GM12878 (cell line): ENCODE measurements around the gene PPAN. TPM values are rescaled to one million over a fixed set of nuclear protein-coding genes. Genes with fewer than 3 reads are reported as not detected.

Experiments
- ATAC-seq: fragments of 200-7000 bp; cut with Tn5 transposase; 3 replicates; pipeline ENCODE4 v1.9.1; 2020; ENCODE audit warnings: mild to moderate bottlenecking, moderate library complexity
- BruUV-seq: library from RNA; stranded (reverse); fragments of 400-500 nt; replicated peaks from 2 replicates; lab custom pipeline; 2021; lab: Mats Ljungman, UMichigan
- CTCF ChIA-PET: fragments of 300-600 bp; sonication (Branson Sonifier 250); formaldehyde crosslinking; extraction: SDS; loops from one replicate; lab custom pipeline; 2021; ENCODE audit warnings: inconsistent platforms; lab: Yijun Ruan, JAX
- POLR2A ChIA-PET: fragments of 350-600 bp; formaldehyde crosslinking; extraction: SDS; loops from one replicate; lab custom pipeline; 2021; ENCODE audit warnings: inconsistent platforms; lab: Charles Lee
- RAD21 ChIA-PET: fragments of 300-600 bp; sonication (Branson Sonifier 250); formaldehyde crosslinking; loops from one replicate; lab custom pipeline; 2023; ENCODE audit warnings: antibody characterized with exemption; ENCODE audit not compliant: unreplicated experiment; lab: Charles Lee
- SMC1A ChIA-PET: fragments of 300-600 bp; sonication (Branson Sonifier 250); formaldehyde crosslinking; loops from one replicate; lab custom pipeline; 2023; ENCODE audit not compliant: unreplicated experiment, uncharacterized antibody; lab: Charles Lee
- DNase-seq: peaks from one replicate; pipeline ENCODE4 v3.0.0-alpha.2; 2011; ENCODE audit warnings: low read depth, low spot score
- FAIRE-seq: peaks from 3 replicates; lab custom pipeline; 2011; peaks lifted over from hg19 to GRCh38; lab: Jason Lieb, UNC
- H2AFZ ChIP-seq: 2 replicates; pipeline ENCODE4 v1.6.0; 2011; ENCODE audit warnings: low read depth, low read length, control low read depth; ENCODE audit not compliant: control insufficient read depth
- H3K27ac ChIP-seq: 2 replicates; pipeline ENCODE4 v1.5.1; 2011; ENCODE audit warnings: control low read depth; ENCODE audit not compliant: control insufficient read depth, insufficient read depth
- H3K27me3 ChIP-seq, 2 experiments: replicated peaks in 1 of 2; 2 replicates each; pipeline versions ENCODE4 v1.6.0 to v1.6.1; 2011; ENCODE audit warnings: low read length in 1 of 2; ENCODE audit not compliant: control insufficient read depth in 2 of 2, insufficient read depth in 2 of 2
- H3K36me3 ChIP-seq, 2 experiments: 2 replicates each; pipeline ENCODE4 v1.5.1; 2011; ENCODE audit warnings: low read length in 1 of 2; ENCODE audit not compliant: control insufficient read depth in 2 of 2, insufficient read depth in 2 of 2
- H3K4me1 ChIP-seq: 2 replicates; pipeline ENCODE4 v1.6.1; 2011; ENCODE audit warnings: mild to moderate bottlenecking, low read length, moderate library complexity, mixed read lengths; ENCODE audit not compliant: control insufficient read depth, insufficient read depth
- H3K4me2 ChIP-seq: 2 replicates; pipeline ENCODE4 v1.6.0; 2011; ENCODE audit warnings: control low read depth; ENCODE audit not compliant: control insufficient read depth, insufficient read depth
- H3K4me3 ChIP-seq: fragments of 200-600 bp; sonication (generic); 2 replicates; pipeline ENCODE4 v1.5.1; 2016
- H3K79me2 ChIP-seq: 2 replicates; pipeline ENCODE4 v1.6.0; 2011; ENCODE audit warnings: low read length; ENCODE audit not compliant: control insufficient read depth, insufficient read depth
- H3K9ac ChIP-seq: 2 replicates; pipeline ENCODE4 v1.8.0; 2011; ENCODE audit warnings: low read length, control low read depth, mixed read lengths; ENCODE audit not compliant: control insufficient read depth, insufficient read depth
- H3K9me3 ChIP-seq: replicated peaks from 3 replicates; pipeline ENCODE4 v1.5.1; 2011; ENCODE audit warnings: mild to moderate bottlenecking, low read length; ENCODE audit not compliant: control insufficient read depth, insufficient read depth
- H4K20me1 ChIP-seq: 2 replicates; pipeline ENCODE4 v1.6.0; 2011; ENCODE audit not compliant: control insufficient read depth, insufficient read depth
- GABPA ChIP-seq: IDR thresholded peaks from 2 replicates; pipeline ENCODE4 v1.6.1; 2014; ENCODE audit warnings: antibody characterized with exemption, low read depth, mild to moderate bottlenecking, inconsistent platforms
- JUND ChIP-seq: IDR thresholded peaks from 2 replicates; pipeline ENCODE4 v1.6.1; 2012; ENCODE audit warnings: low read depth, mild to moderate bottlenecking, low read length, improper control_type of control experiment, moderate library complexity
- NR2C2 ChIP-seq: IDR thresholded peaks from 2 replicates; pipeline ENCODE4 v1.6.1; 2011; ENCODE audit warnings: borderline replicate concordance, low read depth; ENCODE audit not compliant: control insufficient read depth, insufficient read length
- POLR2A ChIP-seq: IDR thresholded peaks from 2 replicates; pipeline ENCODE4 v1.6.1; 2011; ENCODE audit warnings: low read depth, mild to moderate bottlenecking, low read length
- POLR2AphosphoS5 ChIP-seq: IDR thresholded peaks from 2 replicates; pipeline ENCODE4 v1.6.1; 2011; ENCODE audit warnings: mild to moderate bottlenecking, low read length, inconsistent platforms
- RELA ChIP-seq: fragments of 450-650 bp; IDR thresholded peaks from 2 replicates; pipeline ENCODE4 v1.8.0; 2014; ENCODE audit warnings: borderline replicate concordance; ENCODE audit not compliant: partially characterized antibody
- SMAD5 ChIP-seq: IDR thresholded peaks from 2 replicates; pipeline ENCODE4 v1.6.1; 2016; ENCODE audit warnings: antibody characterized with exemption, low read depth
- WGBS: methylation state at CpG from one replicate; pipeline ENCODE4 v1.1.6; 2016; ENCODE audit warnings: low lambda C conversion rate; ENCODE audit not compliant: insufficient replicate concordance, insufficient coverage; ENCODE audit errors: missing lambda C conversion rate; 5-methylcytosine and 5-hydroxymethylcytosine counted together
- in situ Hi-C: fragments of 300-500 bp; cut with MboI; formaldehyde crosslinking; loops from 9 replicates; pipeline ENCODE4 v1.14.3; 2018; ENCODE audit warnings: mixed read lengths
- intact Hi-C: fragments of 100-400 bp; cut with micrococcal nuclease; formaldehyde crosslinking; loops from one replicate; pipeline ENCODE4 v1.14.2; 2022; ENCODE audit not compliant: unreplicated experiment
- polyA plus RNA-seq, 11 experiments: library from polyadenylated mRNA; depleted of rRNA in 4 of 11; unstranded in 6 of 11; stranded (reverse) in 5 of 11; fragments of >200 nt; fragmentation: Nextera tagmentation in 4 of 11; fragmentation: Illumina TruSeq in 1 of 11; extraction: Ambion mirVana in 4 of 11; extraction: Trizol in 1 of 11; gene quantifications; 1 replicate in 1 of 11; 2 replicates in 10 of 11; pipeline versions ENCODE4 v1.2.1 to v1.2.3, GENCODE V29; 2011 to 2016; ENCODE audit warnings: inconsistent platforms in 2 of 11, missing spikeins in 2 of 11, low read depth in 1 of 11
- total RNA-seq, 4 experiments: library from RNA; depleted of rRNA in 3 of 4; stranded (reverse); fragments of >200 nt in 3 of 4; fragmentation: Illumina TruSeq in 1 of 4; extraction: Trizol in 1 of 4; gene quantifications; 2 replicates each; pipeline versions ENCODE4 v1.2.1 to v1.2.3, GENCODE V29; 2013 to 2021

PPAN gene
- total and polyA plus RNA-seq, 10 of the 15 experiments (the other 5 are each of a cell fraction or from before 2014, with no cell fraction given): 2.1 to 171 (median 108) TPM

DNA sequence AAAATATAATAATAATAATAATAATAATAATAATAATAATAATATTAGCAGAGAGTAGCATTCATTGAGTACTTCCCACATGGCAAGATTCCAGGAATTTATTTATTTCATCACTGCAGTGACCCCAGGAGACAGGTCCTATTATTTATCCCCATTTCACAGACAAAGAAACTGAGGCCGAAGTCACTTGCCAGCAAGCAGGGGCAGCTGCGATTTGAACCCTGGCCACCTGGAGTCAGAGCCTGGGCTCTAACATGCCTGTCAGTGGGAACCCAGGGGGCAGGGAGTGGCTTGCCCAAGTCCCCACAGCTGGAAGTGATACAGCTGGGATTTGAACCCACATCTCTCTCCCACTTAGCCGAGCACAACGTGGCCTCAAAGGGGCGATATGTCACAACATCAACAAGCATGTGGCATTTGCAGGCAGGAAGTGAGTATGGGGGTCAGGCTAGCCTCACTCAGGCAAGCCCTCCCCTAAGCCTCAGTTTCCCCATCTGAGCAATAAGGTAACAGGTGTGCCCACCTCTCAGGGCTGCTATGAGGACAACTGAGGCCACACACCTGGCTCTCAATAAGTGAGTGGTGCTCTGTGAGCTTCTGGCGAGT is 17.1 kb upstream of the PPAN start:
- SMC1A ChIA-PET: no interaction called here

DNA sequence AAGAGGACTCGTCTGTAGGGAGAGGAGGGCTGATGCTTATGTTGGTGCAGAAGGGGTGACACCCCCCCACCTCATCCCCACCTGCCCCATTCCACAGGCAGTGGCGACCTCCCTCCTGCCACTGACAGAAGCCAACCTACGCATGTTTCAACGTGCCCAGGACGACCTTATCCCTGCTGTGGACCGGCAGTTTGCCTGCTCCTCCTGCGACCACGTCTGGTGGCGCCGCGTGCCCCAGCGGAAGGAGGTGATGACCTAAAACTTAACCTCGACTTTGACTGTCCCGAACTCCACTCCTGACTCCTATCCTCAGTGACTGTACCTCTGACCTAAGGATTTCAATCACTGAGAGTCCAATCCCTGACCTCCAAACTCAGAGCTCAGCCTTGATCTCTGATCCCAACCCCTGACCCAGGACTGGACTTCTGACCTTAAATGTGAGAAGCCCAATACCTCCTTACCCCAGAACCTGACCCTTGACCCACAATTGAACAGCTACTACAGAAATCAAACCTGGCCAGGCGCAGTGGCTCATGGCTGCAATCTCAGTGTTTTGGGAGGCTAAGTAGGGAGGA is 16.3 kb upstream of the PPAN start:
- in situ Hi-C loops: no loop called here
- CTCF ChIA-PET: interaction anchor here (1.1 kb wide), 1 partner anchor 62 kb away, joined by 3 read pairs; no protein-coding TSS in a partner anchor
- peak; percentile 33; the same call in 1 of the 2 replicates for TF ChIP-seq POLR2AphosphoS5
- TF ChIP-seq RELA: no peak
- TF ChIP-seq, all 136 proteins: peak for 1
- no peak overlapping the region for H3K9ac ChIP-seq
- SMC1A ChIA-PET: no interaction called here
- H3K36me3 ChIP-seq: peaks cover 16 to 25% of the 10 kb centered on the region in 2 experiments
- H3K4me2 ChIP-seq: no peak overlapping the region
- FAIRE-seq: no peak
- intact Hi-C loops: no loop called here
- H3K79me2 ChIP-seq: peaks cover 18% of the 10 kb centered on the region
- no peak overlapping the region for H2AFZ ChIP-seq
- H3K9me3 ChIP-seq: no peaks in the 10 kb centered on the region
- DNase-seq: no peak
- RAD21 ChIA-PET: no interaction called here
- POLR2A ChIA-PET: interaction anchor here (0.6 kb wide), 1 partner anchor 413 kb away, joined by 4 read pairs; the partner anchor contains the start of gene KEAP1
- H3K27me3 ChIP-seq: no peaks in the 10 kb centered on the region
- ATAC-seq: no peak
- no TSS peak for BruUV-seq
- WGBS: 93% methylated on average over 15 of the region's 15 CpGs
- H4K20me1 ChIP-seq: no peaks in the 10 kb centered on the region
- H3K4me1 ChIP-seq: peaks cover 9% of the 10 kb centered on the region; the same call in 1 of the 2 replicates
- H3K4me3 ChIP-seq: no peak overlapping the region
- H3K27ac ChIP-seq: no peak overlapping the region

More for the DNA sequence above, 17.1 kb upstream of the PPAN start:
- ChIA-PET RAD21 (no interaction called here), POLR2A (interaction anchor here (0.6 kb wide), 2 partner anchors 23 to 36 kb away, joined by 3 to 4 read pairs; partner anchors contain the start of gene P2RY11), CTCF (interaction anchor here (0.7 kb wide), 1 partner anchor 105 kb away, joined by 3 read pairs; no protein-coding TSS in a partner anchor)
- H3K4me2 ChIP-seq: no peak overlapping the region
- 92% methylated on average over 6 of the region's 6 CpGs for WGBS
- no peak for TF ChIP-seq JUND
- TF ChIP-seq GABPA: no peak
- TF ChIP-seq SMAD5: peak; percentile 34; the same call in 1 of the 2 replicates
- peak; percentile 59 for TF ChIP-seq POLR2A
- TF ChIP-seq NR2C2: no peak
- no peak overlapping the region for H3K9ac ChIP-seq
- FAIRE-seq (no peak), ATAC-seq (no peak), DNase-seq (no peak)
- in situ Hi-C loops: no loop called here
- no peaks in the 10 kb centered on the region for H4K20me1 ChIP-seq
- no peaks in the 10 kb centered on the region for H3K9me3 ChIP-seq
- H3K27me3 ChIP-seq: no peaks in the 10 kb centered on the region
- H3K27ac ChIP-seq: no peak overlapping the region
- peaks cover 9% of the 10 kb centered on the region; the same call in 1 of the 2 replicates for H3K4me1 ChIP-seq
- no peak overlapping the region for H3K4me3 ChIP-seq
- no TSS peak for BruUV-seq
- peaks cover 18% of the 10 kb centered on the region for H3K79me2 ChIP-seq
- intact Hi-C loops: no loop called here
- H3K36me3 ChIP-seq: peaks cover 16 to 25% of the 10 kb centered on the region in 2 experiments
- no peak overlapping the region for H2AFZ ChIP-seq
